NCI-H510A (cell line): ENCODE data around the gene CCDC85C.
"Not testable (repeated sequence)": the region's sequence is repeated elsewhere in the genome, so short reads cannot be mapped to it uniquely, and the experiment has no call there.

Experiments
- DNase-seq: peaks from one replicate; lab custom pipeline; 2025; lab: John Stamatoyannopoulos, UW

The CCDC85C gene

DNA sequence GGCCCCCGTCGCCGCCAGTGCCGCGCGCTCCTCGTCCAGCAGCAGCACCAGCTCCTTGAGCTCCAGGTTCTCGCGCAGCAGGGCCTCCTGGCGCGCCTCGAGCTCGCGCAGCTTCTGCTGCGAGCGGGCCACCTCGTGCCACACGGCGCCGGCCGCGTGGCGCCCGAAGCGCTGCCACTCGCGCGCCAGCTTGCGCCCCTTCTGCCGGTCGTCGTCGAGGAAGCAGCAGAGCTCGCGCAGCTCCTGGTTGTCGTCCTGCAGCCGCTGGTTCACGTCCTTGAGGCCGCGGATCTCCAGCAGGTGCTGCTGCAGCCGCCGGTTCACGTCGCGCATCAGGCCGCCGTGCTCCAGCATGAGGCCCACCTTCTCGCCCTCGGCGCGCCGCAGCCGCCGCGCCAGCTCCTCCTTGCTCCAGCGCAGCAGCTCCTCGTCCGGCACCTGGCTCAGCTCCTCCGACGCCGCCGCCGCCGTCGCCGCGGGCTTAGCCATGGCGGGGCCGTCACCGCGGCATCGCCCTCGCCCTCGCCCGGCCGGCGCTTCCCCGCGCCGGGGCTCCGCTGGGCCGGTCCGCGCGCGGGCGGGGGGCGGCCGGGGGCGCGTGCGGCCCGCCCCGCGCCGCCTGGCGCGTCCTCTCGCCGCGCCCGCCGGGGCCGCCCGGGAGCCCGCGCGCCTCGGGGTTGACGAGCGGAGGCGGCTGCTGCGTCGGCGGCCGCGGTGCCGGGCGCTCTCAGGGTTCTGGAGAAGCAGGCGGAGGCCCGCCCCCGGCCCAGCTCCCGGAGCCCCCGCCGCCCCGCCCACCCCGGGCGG lies at the start of gene CCDC85C:
CCDC85C (minus strand) TSS at position 737 of the 807 bp plus-strand sequence; CDS start at position 489, 248 bp downstream.
- DNase-seq: peak; percentile 39

DNA sequence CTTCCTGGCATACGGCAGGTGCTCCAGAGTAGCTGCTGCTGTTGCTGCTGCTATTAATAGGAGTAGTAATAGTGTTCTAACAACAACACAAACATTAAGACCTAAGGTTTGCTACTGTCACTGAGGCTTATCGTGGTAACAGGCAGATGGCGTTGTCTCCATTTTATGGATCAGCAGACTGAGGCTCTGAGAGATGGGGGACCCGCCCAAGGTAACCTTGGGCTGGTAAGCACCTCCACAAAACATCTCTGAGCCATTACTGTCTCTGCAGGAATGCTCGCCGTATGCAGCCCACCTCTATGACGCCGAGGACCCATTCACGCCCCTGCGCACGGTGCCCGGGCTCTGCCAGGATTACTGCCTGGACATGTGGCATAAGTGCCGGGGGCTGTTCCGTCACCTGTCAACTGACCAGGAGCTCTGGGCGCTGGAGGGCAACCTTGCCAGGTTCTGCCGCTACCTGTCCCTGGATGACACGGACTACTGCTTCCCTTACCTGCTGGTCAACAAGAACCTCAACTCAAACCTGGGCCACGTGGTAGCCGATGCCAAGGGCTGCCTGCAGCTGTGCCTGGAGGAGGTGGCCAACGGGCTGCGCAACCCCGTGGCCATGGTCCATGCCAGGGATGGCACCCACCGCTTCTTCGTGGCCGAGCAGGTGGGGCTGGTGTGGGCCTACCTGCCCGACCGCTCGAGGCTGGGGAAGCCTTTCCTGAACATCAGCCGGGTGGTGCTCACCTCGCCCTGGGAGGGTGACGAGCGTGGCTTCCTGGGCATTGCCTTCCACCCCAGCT lies 48.1 kb upstream of the CCDC85C start:
- DNase-seq: no peak

DNA sequence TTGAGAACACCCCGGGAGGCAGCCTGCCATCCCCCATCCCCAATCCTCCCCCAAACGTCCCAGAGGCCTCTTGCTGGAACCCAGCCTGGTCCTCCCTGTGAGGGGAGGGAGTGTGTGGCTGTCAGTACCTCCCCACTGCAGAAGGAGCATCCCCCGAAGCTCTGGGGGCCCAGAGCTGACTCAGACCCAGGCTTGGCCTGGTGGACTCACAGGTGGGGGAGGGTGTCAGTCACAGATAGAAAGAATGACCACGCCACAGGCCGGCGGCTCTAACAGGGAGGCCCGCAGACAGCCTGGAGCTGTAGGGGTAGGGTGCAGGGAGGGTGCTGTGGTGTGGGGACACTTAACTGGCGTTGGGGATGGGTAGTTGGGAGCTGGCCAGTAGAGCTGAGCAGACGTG lies 46.2 kb upstream of the CCDC85C start:
- DNase-seq: no peak

DNA sequence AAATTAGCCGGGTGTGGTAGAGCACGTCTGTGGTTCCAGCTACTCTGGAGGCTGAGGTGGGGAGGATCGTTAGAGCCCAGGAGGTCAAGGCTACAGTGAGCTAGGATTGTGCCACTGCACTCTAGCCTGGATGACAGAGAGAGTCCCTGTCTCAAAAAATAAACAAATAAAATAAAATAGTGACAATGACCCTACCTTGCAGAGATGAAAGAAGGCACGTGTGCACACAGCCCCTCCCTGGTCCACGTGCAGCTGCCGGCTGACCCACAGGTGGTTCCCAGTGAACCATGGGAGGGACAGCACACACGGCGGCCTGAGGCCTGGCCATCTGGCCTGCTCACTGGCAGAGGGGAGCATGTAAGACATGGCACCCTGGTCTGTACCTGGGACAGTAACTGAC lies 45.6 kb upstream of the CCDC85C start:
- DNase-seq: no peak

DNA sequence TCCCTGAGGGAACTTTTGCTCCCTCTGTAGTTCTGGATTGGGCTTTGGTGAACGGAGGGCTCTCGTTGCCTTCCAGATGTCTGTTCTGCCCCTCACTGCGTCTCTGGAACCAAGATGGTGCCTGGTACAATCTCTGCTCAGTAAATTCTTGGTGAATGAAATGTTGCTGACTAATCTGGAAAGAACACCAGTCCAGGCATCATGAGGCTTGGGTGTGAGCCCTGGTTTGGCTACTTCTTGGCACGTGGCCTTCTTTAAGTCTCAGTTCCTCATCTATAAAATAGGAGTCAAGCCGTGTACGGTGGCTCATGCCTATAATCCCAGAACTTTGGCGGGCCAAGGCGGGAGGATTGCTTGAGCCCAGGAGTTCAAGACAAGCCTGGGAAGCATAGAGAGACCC lies 45.2 kb upstream of the CCDC85C start:
- DNase-seq: no peak

DNA sequence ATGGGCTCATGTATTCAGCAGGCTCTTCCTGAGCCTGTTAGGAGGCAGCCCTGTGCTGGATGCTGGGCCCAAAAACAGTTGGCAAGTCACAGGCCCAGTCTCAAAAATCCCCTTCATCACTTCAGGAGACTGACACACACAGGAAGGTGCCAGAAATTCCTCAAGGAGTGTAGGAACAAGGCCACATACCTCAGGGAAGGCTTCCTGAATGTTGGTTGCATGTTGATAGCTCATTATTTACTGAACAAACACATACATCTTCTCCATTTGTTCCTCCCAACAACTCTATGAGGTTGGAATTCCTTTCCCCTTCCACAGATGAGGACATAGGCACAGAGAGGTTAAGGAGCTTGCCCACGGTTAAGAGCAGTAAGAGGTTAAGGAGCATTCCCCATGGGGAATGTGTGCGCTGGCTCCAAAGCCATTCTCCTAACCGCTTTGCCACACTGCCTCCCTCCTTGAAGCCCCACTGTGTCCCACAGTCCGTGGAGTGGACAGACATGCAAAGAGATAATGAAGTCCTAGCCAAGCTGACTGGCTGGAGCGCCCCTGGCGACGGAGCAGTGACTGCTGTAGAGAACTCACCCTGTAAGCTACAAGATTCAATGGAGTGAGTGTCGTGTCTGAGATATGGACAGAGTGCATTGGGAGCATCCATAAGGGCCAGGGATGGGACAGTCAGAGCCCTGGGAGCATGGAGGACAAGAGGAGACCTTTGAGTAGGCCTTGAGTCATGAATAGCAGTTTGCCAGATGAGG lies 44.2 kb upstream of the CCDC85C start:
- no peak for DNase-seq

DNA sequence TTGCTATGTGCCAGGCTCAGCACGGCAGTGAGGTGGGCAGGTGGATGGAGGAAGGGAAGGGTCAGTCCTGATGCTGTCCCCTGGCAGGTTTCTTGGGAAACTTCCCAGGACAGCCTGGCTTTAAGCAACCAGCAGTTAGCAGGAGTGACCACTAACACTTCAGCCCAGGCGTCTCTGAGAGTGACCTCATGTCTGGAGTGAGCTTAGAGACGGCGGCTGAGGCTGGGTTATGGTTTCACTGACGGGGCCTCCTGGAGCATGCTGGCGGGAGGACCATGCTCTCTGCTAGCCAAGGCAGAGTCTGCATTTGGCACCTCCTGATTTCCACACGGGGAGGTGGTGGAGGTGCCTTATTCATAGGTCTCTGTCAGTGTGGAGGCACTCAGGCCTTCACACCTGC lies 43.4 kb upstream of the CCDC85C start:
- no peak for DNase-seq

DNA sequence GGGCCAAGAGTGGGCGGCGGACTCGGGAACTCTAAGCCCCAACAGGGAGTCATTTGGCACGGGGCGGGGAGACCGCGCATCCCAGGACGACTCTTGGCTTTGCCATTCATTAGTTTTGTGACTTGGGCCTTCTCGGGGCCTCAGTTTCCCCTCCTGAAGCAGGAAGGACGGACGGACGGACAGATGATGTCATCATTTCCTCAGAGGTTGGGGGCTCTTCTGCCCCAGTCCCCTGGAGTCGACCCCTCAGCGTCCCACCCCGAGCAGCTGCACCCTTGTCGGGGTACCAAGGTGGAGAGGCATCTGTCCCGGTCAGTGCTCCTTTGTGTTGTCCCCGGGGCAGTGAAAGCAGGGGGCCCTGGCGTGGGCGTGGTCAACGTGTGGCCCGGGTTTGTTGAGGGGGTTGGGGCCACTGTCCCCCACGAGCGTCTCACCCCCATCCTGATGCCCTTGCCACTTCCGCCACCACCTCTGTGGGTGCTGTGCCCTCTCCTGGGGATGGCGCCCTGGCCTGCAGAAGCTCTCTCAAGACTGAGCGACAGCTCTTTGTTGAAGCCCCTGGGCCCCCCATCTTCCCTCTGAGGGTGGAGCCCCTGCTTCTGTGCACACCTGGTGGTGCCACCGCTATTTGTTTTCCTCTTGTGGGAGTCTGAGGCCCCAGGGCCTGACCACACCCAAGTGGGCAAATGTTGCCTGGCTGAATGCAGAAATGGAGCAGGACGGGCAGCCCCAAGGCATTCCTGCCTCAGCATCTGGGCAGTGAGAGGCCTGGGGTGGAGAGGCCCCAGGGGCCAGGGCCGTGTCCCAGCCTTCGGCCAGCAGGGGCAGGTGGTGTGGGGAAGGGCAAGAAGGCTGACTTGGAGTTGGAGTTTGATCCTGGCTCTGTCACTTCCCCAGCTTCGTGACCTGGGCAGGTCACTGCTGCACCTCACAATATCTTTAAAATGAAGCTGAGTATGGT lies 41.8 kb upstream of the CCDC85C start:
- no peak for DNase-seq

DNA sequence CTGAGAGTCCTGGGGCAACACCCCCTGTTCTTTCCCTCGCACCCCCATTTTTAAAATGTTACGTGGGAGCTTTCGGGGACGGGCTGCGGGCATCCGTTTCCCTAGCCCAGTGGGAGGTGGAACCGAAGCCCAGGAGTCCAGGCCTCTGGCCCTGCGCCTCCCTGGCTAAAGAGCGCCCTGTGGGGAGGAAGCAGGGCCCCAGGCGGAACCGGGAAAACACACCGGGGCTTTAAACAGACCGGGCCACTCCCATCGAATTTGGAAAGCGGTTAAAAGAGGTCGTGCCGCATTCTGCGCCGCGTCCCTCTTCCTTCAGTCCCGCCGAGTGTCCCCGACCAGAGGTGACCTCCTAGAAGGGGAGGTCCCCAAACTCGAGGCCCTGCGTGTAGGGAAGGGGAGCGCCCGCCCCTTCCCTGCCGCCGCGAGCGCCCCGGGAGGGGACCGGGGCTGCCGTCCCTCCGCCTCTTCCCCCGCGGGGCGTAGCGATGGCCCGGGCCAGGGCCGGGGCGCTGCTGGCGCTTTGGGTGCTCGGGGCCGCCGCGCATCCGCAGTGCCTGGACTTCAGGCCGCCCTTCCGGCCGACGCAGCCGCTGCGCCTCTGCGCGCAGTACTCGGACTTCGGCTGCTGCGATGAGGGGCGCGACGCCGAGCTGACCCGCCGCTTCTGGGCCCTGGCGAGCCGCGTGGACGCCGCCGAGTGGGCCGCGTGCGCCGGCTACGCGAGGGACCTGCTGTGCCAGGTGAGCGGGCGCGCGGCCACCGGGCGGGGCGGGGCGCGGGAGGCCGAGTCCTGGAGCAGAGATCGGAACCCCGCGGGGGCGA lies 40.9 kb upstream of the CCDC85C start, which contains the start of gene HHIPL1:
HHIPL1 (plus strand) TSS at position 407 of the 822 bp plus-strand sequence; CDS start at position 486, 79 bp downstream.
- no peak for DNase-seq

DNA sequence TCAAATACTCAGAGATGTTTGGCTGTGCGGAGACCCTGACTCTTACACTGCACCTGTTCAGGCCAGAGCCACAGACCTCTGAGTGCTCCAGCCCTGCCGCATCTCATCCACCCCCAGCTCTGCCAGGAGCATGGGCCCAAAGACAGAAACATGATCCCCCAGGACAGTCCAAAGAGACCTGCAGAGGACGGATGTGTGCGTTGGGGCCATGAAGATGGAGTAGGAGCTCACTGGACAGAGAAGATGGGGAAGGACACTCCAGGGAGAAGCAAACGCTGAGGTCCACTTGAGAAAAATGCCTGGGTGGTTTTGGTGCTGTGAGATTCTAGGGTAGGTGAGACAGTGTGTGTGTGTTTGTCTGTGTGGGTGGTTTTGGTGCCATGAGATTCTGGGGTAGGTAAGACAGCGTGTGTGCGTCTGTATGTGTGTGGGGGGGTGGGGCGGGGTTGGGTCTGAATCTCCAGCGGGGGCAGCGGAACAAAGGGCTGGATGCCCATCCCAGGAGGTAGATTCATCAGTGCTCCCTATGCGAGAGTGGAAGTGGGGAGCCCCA lies 40.1 kb upstream of the CCDC85C start:
- DNase-seq: no peak

DNA sequence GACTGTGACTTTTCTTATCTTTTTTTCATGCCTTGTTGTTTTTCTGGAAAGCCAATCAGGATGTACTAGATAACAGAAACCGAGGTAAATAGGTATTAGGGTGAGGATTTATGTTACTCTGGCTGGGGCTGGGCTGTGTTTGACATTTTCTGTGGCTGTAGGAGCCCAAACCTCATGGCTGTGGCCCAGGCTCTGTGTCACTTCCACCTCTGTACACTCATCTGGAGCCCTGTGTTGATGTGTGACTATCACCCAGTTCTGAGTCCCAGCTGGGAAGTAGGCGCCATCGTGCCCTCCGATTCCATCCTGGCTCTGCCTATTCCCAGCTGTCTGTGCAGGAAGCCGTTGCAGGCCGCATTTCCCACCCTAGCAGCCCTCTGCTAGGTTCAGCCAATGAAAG lies 39.3 kb upstream of the CCDC85C start:
- no peak for DNase-seq

DNA sequence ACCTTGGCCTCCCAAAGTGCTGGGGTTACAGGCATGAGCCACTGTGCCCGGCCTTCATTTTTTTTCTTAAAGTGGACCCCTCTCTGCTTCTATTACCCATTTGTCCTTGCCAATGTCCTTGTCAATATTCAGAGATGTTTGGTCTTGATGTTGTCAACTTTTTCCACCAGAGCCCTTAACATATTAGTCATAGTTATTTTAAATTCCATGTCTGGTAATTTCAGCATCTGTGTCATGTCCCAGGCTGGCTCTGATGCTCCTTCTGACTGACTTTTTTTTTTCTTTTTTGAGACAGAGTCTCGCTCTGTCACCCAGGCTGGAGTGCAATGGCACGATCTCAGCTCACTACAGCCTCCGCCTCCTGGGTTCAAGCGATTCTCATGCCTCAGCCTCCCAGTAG lies 38.8 kb upstream of the CCDC85C start:
- not testable (repeated sequence) for DNase-seq

DNA sequence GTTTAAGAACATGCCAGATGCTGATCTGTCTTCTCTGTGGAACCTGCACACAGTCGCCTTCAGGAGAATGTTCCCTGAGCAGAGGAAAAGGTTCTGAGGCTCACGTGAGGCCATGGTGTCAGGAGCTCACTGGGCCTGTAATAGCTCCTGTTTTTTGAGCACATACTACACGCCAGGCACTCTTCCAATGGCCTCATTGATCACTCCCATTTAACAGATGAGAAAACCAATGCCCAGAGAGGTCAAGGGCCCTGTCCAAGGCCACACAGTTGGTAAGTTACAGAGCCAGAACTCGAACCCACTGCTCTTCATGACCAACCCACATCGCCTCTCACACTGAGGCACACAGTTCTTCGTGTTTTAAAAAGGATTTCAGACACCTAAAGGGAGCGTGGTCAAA lies 33.6 kb upstream of the CCDC85C start:
- DNase-seq: no peak

DNA sequence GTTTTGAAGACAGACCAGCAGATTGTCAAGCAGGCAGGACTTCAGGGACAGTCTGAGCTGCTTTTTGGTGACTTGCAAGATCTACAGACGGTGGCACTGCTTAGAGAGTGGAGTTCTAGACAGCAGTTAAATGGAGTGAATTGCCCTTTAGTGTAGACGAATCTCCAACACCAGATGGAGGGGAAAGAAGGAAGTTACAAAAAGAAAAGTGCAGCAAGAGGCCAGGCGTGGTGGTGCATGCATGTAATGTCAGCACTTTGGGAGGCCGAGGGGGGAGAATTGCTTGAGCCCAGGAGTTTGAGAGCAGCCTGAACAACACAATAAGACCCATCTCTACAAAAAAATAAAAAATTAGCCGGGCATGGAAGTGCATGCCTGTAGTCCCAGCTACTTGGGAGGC lies 32.5 kb upstream of the CCDC85C start:
- DNase-seq: no peak

DNA sequence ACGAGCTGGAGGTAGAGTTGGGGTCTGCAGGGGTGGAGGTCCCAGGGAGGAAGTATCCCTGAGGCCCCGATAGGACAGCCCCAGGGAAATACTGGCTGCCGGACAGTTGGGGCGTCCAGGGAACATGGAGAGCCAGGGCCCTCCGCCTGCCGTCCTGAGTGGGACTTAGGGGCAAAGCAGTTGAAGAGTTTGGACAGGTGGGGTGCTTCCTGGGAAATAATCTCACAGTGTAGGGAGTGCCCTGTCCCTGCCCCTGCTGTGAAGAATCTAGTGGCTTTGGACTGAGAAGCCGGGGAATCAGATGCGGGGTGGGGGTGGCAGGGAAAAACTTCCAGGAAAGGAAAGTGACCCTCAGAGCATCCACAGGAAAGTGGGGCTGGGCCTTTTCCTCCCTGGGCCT lies 31.1 kb upstream of the CCDC85C start:
- no peak for DNase-seq

DNA sequence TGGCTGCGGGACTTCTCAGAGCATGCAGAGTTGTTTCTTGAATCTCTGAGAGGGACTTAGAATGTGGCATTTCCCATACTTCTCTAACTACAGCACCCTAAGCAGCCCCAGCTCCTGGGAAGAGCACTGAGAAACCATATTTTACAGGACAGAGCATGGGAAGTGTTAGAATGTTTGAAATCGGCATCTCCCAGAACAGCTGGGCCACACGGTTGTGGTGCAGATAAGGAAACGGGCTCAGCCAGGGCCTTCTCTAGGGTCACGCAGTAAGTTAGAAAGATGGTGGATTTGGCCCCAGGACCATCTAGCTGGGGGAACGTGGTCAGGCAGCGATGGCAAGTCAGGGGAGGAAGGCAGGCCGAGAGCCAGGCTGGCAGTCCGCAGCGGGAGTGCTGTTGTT lies 30.4 kb upstream of the CCDC85C start:
- DNase-seq: no peak

DNA sequence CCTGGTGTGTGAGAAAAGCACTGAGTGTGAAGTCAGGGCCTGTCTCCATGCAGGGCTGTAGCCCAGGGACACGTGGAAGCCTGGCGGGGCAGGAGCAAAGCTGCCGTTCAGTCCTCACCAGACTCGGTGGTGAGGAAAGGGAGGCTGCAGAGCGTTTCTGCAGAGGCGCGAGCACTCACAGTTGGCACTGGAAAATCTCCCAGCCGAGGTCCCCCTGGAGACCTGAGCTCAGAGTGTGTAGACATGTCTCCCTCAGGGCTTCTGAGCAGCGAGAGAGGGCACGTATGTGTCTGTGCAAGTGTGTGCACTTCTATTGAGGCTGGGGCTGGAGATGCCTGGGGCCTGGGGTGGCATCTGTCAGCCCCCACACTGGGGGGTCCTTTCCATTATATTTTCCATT lies 29.9 kb upstream of the CCDC85C start:
- DNase-seq: no peak

DNA sequence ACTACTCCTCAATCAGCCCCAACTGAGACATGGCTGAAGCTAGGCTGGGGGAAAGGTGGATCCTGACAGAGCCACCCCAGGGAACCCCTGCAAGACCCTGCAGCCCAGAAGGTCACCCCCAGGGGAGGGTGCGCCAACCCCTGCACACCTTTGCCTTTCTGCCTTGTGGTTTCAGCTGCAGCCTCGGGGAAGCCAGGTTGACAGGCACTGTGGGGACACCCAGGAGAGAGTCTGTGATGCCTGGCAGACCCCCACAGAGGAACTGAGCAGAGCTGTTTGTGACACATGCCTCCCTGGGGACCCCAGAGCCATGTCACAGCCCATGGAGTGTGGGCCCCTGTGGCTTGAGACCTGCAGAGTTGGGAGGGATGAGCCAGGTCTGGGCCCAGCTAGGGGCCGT lies 29.1 kb upstream of the CCDC85C start:
- DNase-seq: no peak

DNA sequence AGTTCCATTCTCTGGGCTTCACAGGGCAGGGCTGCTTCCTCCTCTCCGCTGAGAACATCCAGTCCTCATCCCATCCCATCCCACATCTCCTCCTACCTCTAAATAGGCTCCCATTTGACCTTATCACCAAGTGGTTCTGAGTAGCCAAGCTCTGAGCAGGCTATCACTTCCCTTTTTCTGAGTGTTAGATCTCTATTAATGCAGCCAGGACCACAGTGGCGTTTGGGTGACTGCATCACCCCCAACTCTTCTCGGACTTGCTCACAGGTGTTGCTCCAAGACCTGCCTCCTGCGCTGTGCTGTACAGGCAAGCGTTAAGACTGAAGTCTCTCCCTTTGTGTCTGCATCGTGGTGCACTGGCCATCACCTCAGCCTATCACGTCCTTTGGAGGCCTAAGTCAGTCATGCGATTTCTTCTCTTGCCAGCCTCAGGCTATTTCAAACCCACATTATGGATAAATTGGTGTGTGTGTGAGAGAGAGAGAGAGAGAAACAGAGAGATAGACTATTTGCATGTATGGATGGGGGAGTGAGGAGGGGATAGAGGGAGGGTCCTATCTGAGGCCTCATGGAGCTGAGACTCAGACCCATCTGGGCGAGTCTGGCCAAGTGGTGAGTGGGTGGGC lies 28.5 kb upstream of the CCDC85C start:
- DNase-seq: no peak

DNA sequence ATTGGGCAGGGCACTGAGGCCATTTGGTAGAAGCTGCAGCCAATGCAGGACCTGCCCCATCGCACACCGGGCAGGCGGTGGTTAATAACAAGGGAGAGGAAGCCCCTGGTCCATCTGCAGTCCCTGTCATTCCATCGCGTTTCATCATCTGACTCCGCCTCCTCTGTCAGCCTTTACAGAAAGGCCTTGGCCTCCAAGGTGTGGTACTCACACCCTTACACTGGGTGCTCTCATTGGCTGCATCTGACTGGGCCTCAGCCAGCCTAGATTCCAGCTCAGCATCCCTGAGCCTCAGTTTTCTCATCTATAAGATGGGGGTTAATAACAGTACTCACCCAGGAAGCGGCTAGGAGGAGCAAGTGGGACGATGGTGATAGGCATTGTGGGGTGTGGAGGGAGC lies 26.2 kb upstream of the CCDC85C start:
- DNase-seq: no peak
